ENCODE measurements around the gene SEC14L2.

GRCh38 chr22:30439836-30440235, 43.0 kb downstream of the SEC14L2 start:
- TF ChIP-seq CTCF (IDR thresholded peaks at IDR 0.05) (no peak), POLR2A (IDR thresholded peaks at IDR 0.05) (no peak)

Measured in esophagus squamous epithelium (tissue), 4 donors.